ENCODE data around the gene CREB3L4.
A peak's percentile ranks its signal among the peaks of the same experiment; 100 is the strongest.

CREB3L4 gene

GRCh38 chr1:153967107-153967999 lies at the start of gene CREB3L4:
CREB3L4 (plus strand) TSS chr1:153967902; CDS start chr1:153968526, 624 bp downstream.
- FAIRE-seq = peak; percentile 95
- DNase-seq (ENCODE audit: insufficient read length, low spot score) = peak; percentile 72

- FAIRE-seq = peak; percentile 26
- DNase-seq (ENCODE audit: insufficient read length, low spot score) = no peak
Measured at GRCh38 chr1:153919876-153920852, 47.5 kb upstream of the CREB3L4 start.

DNA sequence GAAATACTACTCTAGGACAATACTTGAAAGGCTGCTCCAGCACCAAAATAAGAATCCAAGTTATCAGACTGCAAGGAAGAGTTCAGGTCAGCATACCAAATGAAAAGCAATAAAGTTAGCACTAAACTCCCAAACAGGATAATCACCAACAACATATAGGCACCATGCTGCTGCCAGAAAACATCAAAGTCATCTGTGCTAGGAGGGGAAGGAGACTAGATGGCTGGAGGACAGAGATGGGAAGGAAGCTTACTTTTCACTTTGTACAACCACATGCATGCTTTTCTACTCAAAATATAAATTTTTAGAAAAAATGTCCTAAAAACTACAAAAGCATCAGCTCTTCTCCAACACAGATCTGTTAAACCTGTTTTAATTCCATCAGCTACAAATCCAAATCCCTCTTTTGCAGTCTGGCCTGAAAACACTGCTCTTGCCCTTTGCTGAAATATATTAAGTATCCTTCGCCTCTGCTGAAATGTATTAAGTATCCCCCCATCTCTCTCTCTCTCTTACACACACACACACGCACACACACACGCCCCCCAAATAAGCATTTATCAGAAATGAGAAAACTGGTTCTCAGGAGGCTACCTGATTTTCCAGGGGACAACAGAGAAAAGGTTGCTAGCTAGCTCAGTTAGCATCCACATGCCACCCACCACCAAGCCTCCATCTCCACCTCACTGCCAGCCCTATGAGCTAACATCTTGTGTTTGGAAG lies 46.5 kb upstream of the CREB3L4 start:
- FAIRE-seq = peak; percentile 11
- DNase-seq (ENCODE audit: insufficient read length, low spot score) = no peak

DNA sequence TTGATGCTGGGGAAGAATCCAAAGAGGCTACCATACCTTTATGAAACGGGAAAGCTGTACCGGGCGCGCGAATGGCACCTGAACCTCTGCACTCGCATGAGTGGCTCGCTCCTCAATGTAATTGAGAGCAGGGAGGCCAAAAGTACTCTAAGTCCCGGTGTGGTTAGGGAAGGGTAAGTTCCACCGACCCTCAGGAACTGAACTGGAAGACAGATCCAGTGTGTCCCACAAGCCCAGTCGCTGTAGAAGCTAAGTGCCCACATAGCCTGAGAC lies 46.0 kb upstream of the CREB3L4 start:
- FAIRE-seq (no peak), DNase-seq (ENCODE audit: insufficient read length, low spot score) (no peak)

DNA sequence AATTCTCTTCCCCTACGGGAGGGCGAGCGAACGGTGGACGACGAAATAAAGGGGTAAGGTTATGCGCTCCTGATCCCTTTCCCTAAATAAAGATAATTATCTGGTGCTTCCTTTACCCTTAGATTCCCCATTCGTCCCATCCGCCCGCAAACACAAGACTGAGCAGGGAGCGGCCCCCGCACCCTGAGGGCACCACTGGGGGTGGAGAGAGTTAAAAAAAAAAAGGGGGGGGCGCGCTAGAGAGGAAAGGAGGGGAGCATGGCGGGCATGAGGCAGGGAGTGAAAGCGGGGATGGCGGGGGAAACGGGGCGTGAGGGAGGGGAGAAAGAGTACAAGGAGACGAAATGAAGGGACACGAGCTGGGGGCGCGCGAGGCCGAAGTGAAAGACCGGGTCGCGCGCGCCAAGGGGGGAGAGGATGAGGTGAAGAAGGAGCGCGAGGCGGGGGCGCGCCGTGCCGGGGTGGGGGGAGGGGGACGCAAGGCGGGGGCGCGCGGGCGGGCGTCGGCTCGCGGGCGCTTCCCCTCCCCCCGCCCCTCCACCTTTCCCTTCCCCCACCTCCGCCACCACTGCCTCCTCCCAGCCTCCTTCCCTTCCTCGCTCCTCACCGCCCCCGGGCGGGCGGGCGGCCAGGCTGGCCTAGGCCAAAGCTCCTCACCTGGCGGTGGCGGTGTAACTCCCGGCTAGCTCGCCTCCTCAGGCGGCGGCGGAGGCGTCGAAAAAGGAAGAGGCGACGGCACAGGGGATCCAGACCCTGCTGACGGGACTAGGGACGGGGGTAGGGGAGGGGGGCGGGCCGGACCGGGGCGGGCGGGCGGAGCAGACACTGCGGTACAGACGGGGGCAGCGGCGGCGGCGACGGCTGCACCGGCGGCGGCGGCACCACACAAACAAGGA lies 45.4 kb upstream of the CREB3L4 start:
- FAIRE-seq = no peak

GRCh38 chr1:153922972-153923925 lies 44.5 kb upstream of the CREB3L4 start, which contains the start of gene GATAD2B:
GATAD2B (minus strand) TSS chr1:153922972; CDS start chr1:153828347, 94,625 bp downstream.
- FAIRE-seq = peak; percentile 91
- peak; percentile 93 for DNase-seq (ENCODE audit: insufficient read length, low spot score)

More for the DNA sequence above, 45.4 kb upstream of the CREB3L4 start:
- DNase-seq (ENCODE audit: insufficient read length, low spot score) = peak; percentile 34

DNA sequence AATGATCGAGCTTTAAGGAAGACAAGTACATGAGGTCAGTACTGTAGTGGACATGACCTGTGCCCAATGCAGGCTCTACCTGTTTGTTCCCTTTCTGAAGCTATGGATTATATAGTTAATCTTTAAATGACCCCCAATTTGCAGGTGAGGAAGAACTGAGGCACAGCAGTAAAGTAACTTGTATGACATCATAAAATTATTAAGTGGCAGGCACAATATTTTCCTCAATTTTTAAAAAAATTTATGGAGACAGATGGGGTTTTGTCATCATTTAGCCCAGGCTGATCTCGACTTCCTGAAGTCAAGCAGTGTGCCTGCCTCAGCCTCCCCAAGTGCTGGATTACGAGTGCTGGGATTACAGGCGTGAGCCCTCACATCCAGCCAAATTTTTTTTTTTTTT lies 41.3 kb upstream of the CREB3L4 start:
- no peak for FAIRE-seq

DNA sequence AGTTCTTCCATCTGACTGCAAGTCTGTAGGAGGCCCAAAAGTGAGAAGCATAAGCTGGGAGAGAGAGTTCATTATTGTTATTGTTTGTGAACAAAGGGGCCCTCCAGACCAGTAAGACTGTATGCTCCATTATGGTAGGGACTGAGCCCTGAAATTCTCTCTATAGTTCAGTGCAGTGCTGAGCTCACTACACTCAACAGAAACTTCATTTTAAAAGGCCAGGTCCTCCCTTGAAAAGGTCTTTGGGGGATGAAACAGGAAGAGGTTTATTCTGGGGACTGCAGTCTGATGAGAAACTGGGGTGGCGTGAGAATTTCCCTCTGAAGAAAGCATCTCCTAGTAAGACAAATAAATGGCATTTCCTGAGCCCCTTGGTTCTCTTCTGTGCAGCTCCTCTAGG lies 39.5 kb upstream of the CREB3L4 start:
- DNase-seq (ENCODE audit: insufficient read length, low spot score) (no peak), FAIRE-seq (no peak)

More for the DNA sequence above, 41.3 kb upstream of the CREB3L4 start:
- no peak for DNase-seq (ENCODE audit: insufficient read length, low spot score)

GRCh38 chr1:153928791-153929341 lies 38.8 kb upstream of the CREB3L4 start:
- no peak for FAIRE-seq
- no peak for DNase-seq (ENCODE audit: insufficient read length, low spot score)

- FAIRE-seq (no peak), DNase-seq (ENCODE audit: insufficient read length, low spot score) (no peak)
Measured at GRCh38 chr1:153929426-153929825, 38.3 kb upstream of the CREB3L4 start.

GRCh38 chr1:153929981-153930948 lies 37.4 kb upstream of the CREB3L4 start:
- no peak for FAIRE-seq
- no peak for DNase-seq (ENCODE audit: insufficient read length, low spot score)

- no peak for FAIRE-seq
- DNase-seq (ENCODE audit: insufficient read length, low spot score) = no peak
Measured at GRCh38 chr1:153932156-153933131, 35.3 kb upstream of the CREB3L4 start.

GRCh38 chr1:153933430-153933829 lies 34.3 kb upstream of the CREB3L4 start:
- no peak for FAIRE-seq
- no peak for DNase-seq (ENCODE audit: insufficient read length, low spot score)

- no peak for DNase-seq (ENCODE audit: insufficient read length, low spot score)
- FAIRE-seq = no peak
Measured at GRCh38 chr1:153933955-153934354, 33.7 kb upstream of the CREB3L4 start.

DNA sequence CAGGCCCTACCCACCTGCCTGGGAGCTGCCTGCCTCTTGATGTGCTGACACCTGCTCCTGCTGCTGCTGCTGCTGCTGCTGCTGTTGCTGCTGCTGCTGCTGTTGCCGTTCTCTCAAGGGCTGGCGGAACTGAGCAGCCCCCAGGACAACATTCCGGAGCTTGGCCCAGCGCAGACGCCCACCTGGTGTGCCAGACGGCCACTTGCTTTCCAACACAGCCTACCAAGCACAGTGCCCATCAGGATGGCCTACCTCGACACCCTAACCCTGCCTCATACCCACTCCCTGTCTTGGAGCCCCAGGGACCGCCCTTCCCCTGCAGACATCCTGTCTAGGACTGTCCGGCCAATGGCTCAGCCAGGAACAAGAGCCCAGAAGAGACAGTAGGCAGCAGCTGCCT lies 33.0 kb upstream of the CREB3L4 start:
- DNase-seq (ENCODE audit: insufficient read length, low spot score) (no peak), FAIRE-seq (no peak)

Measured in GM19239 (cell line).